ENCODE results near the gene FKBP3. TPM values are rescaled to one million over a fixed set of nuclear protein-coding genes. Genes with fewer than 3 reads are reported as not detected.

FKBP3 gene
- total and polyA plus RNA-seq, 2 of the 13 experiments (the other 11 are each of a cell fraction or from before 2014, with no cell fraction given): 57.0 to 87.6 TPM

GRCh38 chr14:45134051-45134958 is at the start of gene FKBP3 (continued):
- TF ChIP-seq HHEX (CRISPR knock-in tag; IDR thresholded peaks at IDR 0.05) (no peak), HOXA3 (CRISPR knock-in tag; IDR thresholded peaks at IDR 0.05) (peak; percentile 78), KLF6 (CRISPR knock-in tag; IDR thresholded peaks at IDR 0.05) (0 out of 2 replicates have a peak, but pooled peaks have one; percentile 63), GATAD1 (CRISPR knock-in tag; IDR thresholded peaks at IDR 0.05) (peak; percentile 72; the same call in 1 of the 2 replicates), MTA3 (CRISPR knock-in tag; IDR thresholded peaks at IDR 0.05) (no peak), ATF7-NPFF (CRISPR knock-in tag; IDR thresholded peaks at IDR 0.05; ENCODE audit: low read depth) (no peak), SMAD3 (CRISPR knock-in tag; IDR thresholded peaks at IDR 0.05) (no peak), MEF2D (CRISPR knock-in tag; IDR thresholded peaks at IDR 0.05) (peak; percentile 84), ZNF558 (CRISPR knock-in tag; IDR thresholded peaks at IDR 0.05; ENCODE audit: borderline replicate concordance) (peak; percentile 76; the same call in 1 of the 2 replicates), ATF7 (IDR thresholded peaks at IDR 0.05) (peak; percentile 82), ATF7 (CRISPR knock-in tag; IDR thresholded peaks at IDR 0.05) (peak; percentile 54; the same call in 1 of the 2 replicates), EP300 (IDR thresholded peaks at IDR 0.05; ENCODE audit: low read depth in 2 of 2, low read length in 2 of 2) (peak; percentile 5 to 14; a peak in 2 of 4 replicates), EP300 (CRISPR knock-in tag; IDR thresholded peaks at IDR 0.05; ENCODE audit: borderline replicate concordance) (no peak), ZNF792 (CRISPR knock-in tag; IDR thresholded peaks at IDR 0.05) (peak; percentile 67; the same call in 1 of the 2 replicates), ZNF441 (CRISPR knock-in tag; IDR thresholded peaks at IDR 0.05; ENCODE audit: borderline replicate concordance) (peak; percentile 60; the same call in 1 of the 2 replicates), ZNF768 (CRISPR knock-in tag; IDR thresholded peaks at IDR 0.05) (peak; percentile 67; the same call in 1 of the 2 replicates), ARNTL (CRISPR knock-in tag; IDR thresholded peaks at IDR 0.05) (peak; percentile 52; the same call in 1 of the 2 replicates), ZNF564 (CRISPR knock-in tag; IDR thresholded peaks at IDR 0.05) (no peak), NR2F6 (IDR thresholded peaks at IDR 0.05) (peak; percentile 64), NR2F6 (CRISPR knock-in tag; IDR thresholded peaks at IDR 0.05) (peak; percentile 29; the same call in 1 of the 2 replicates), ZNF660 (CRISPR knock-in tag; IDR thresholded peaks at IDR 0.05; ENCODE audit: borderline replicate concordance, low read depth) (no peak; the same call in 1 of the 2 replicates), RXRB (CRISPR knock-in tag; IDR thresholded peaks at IDR 0.05; ENCODE audit: borderline replicate concordance) (peak; percentile 8; the same call in 1 of the 2 replicates), KLF11 (CRISPR knock-in tag; IDR thresholded peaks at IDR 0.05) (0 out of 2 replicates have a peak, but pooled peaks have one; percentile 13), KMT2A (CRISPR knock-in tag; IDR thresholded peaks at IDR 0.05) (peak; percentile 92), ZKSCAN1 (IDR thresholded peaks at IDR 0.05; ENCODE audit: low read length) (peak; percentile 28; the same call in 1 of the 2 replicates)
- TF ChIP-seq, protein P1, sequence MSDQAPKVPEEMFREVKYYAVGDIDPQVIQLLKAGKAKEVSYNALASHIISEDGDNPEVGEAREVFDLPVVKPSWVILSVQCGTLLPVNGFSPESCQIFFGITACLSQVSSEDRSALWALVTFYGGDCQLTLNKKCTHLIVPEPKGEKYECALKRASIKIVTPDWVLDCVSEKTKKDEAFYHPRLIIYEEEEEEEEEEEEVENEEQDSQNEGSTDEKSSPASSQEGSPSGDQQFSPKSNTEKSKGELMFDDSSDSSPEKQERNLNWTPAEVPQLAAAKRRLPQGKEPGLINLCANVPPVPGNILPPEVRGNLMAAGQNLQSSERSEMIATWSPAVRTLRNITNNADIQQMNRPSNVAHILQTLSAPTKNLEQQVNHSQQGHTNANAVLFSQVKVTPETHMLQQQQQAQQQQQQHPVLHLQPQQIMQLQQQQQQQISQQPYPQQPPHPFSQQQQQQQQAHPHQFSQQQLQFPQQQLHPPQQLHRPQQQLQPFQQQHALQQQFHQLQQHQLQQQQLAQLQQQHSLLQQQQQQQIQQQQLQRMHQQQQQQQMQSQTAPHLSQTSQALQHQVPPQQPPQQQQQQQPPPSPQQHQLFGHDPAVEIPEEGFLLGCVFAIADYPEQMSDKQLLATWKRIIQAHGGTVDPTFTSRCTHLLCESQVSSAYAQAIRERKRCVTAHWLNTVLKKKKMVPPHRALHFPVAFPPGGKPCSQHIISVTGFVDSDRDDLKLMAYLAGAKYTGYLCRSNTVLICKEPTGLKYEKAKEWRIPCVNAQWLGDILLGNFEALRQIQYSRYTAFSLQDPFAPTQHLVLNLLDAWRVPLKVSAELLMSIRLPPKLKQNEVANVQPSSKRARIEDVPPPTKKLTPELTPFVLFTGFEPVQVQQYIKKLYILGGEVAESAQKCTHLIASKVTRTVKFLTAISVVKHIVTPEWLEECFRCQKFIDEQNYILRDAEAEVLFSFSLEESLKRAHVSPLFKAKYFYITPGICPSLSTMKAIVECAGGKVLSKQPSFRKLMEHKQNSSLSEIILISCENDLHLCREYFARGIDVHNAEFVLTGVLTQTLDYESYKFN (CRISPR knock-in tag; conservative IDR thresholded peaks at IDR 0.05): peak; percentile 48
- TF ChIP-seq, protein P2, sequence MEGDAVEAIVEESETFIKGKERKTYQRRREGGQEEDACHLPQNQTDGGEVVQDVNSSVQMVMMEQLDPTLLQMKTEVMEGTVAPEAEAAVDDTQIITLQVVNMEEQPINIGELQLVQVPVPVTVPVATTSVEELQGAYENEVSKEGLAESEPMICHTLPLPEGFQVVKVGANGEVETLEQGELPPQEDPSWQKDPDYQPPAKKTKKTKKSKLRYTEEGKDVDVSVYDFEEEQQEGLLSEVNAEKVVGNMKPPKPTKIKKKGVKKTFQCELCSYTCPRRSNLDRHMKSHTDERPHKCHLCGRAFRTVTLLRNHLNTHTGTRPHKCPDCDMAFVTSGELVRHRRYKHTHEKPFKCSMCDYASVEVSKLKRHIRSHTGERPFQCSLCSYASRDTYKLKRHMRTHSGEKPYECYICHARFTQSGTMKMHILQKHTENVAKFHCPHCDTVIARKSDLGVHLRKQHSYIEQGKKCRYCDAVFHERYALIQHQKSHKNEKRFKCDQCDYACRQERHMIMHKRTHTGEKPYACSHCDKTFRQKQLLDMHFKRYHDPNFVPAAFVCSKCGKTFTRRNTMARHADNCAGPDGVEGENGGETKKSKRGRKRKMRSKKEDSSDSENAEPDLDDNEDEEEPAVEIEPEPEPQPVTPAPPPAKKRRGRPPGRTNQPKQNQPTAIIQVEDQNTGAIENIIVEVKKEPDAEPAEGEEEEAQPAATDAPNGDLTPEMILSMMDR (CRISPR knock-in tag; IDR thresholded peaks at IDR 0.05): peak; percentile 60
